Parathyroid adenoma (tissue), 2 donors: ENCODE results near the gene ARHGEF11.

Experiments used
- H2AFZ ChIP-seq: fragments of 300-600 bp; sonication (generic); one replicate; pipeline ENCODE4 v1.7.0; 2017; ENCODE audit warnings: antibody characterized with exemption, mild to moderate bottlenecking
- H3K27ac ChIP-seq: fragments of 300-600 bp; sonication (generic); one replicate; pipeline ENCODE4 v1.7.0; 2017
- H3K27me3 ChIP-seq: fragments of 300-600 bp; sonication (generic); one replicate; pipeline ENCODE4 v1.7.0; 2017; ENCODE audit warnings: low read length; ENCODE audit not compliant: control insufficient read depth, insufficient read depth
- H3K36me3 ChIP-seq: fragments of 300-600 bp; sonication (generic); one replicate; pipeline ENCODE4 v1.7.0; 2017; ENCODE audit warnings: low read length; ENCODE audit not compliant: control insufficient read depth, insufficient read depth
- H3K4me1 ChIP-seq: fragments of 300-600 bp; sonication (generic); one replicate; pipeline ENCODE4 v1.7.0; 2017; ENCODE audit warnings: control low read depth
- H3K4me2 ChIP-seq: fragments of 300-600 bp; sonication (generic); one replicate; pipeline ENCODE4 v1.7.0; 2017; ENCODE audit warnings: low read length
- H3K4me3 ChIP-seq: fragments of 300-600 bp; sonication (generic); one replicate; pipeline ENCODE4 v1.7.0; 2017; ENCODE audit warnings: low read depth, low read length
- H3K79me2 ChIP-seq: fragments of 300-600 bp; sonication (generic); one replicate; pipeline ENCODE4 v1.7.0; 2017; ENCODE audit warnings: control low read depth
- H3K9ac ChIP-seq: fragments of 300-600 bp; sonication (generic); one replicate; pipeline ENCODE4 v1.7.0; 2017; ENCODE audit warnings: mild to moderate bottlenecking
- H3K9me3 ChIP-seq: fragments of 300-600 bp; sonication (generic); one replicate; pipeline ENCODE4 v1.7.0; 2017; ENCODE audit warnings: low read length; ENCODE audit not compliant: control insufficient read depth
- CTCF ChIP-seq: fragments of 300-600 bp; sonication (generic); IDR thresholded peaks from one replicate; pipeline ENCODE4 v1.7.0; 2017; ENCODE audit warnings: antibody characterized with exemption, mild to moderate bottlenecking
- donor health status: primary hyperparathyroidism.

The ARHGEF11 gene

GRCh38 chr1:157025385-157025784, 20.2 kb downstream of the ARHGEF11 start:
- H3K4me1 ChIP-seq = peaks cover 16% of the 10 kb centered on the region
- peak overlapping the region; percentile 11 for H3K4me2 ChIP-seq
- H2AFZ ChIP-seq = no peak overlapping the region
- H3K4me3 ChIP-seq = no peak overlapping the region
- H3K79me2 ChIP-seq = peaks cover 8% of the 10 kb centered on the region
- no peaks in the 10 kb centered on the region for H3K9me3 ChIP-seq
- peak overlapping the region; percentile 61 for H3K27ac ChIP-seq
- H3K9ac ChIP-seq = no peak overlapping the region
- TF ChIP-seq CTCF = no peak
- no peaks in the 10 kb centered on the region for H3K36me3 ChIP-seq
- no peaks in the 10 kb centered on the region for H3K27me3 ChIP-seq

GRCh38 chr1:157021688-157022087, 23.9 kb downstream of the ARHGEF11 start:
- no peak overlapping the region for H3K4me3 ChIP-seq
- no peak for TF ChIP-seq CTCF

GRCh38 chr1:157019457-157019856, 26.1 kb downstream of the ARHGEF11 start:
- H3K4me3 ChIP-seq = no peak overlapping the region
- H3K4me1 ChIP-seq = no peaks in the 10 kb centered on the region
- no peaks in the 10 kb centered on the region for H3K9me3 ChIP-seq

More at GRCh38 chr1:157021688-157022087, 23.9 kb downstream of the ARHGEF11 start:
- no peak overlapping the region for H3K4me2 ChIP-seq
- H3K27ac ChIP-seq = no peak overlapping the region
- no peak overlapping the region for H2AFZ ChIP-seq
- peaks cover 13% of the 10 kb centered on the region for H3K79me2 ChIP-seq
- no peaks in the 10 kb centered on the region for H3K27me3 ChIP-seq
- no peak overlapping the region for H3K9ac ChIP-seq
- peaks cover 15% of the 10 kb centered on the region for H3K4me1 ChIP-seq
- no peaks in the 10 kb centered on the region for H3K9me3 ChIP-seq
- H3K36me3 ChIP-seq = no peaks in the 10 kb centered on the region

GRCh38 chr1:157011845-157012244, 33.7 kb downstream of the ARHGEF11 start:
- Histone ChIP-seq H3K4me1 (no peaks in the 10 kb centered on the region), H3K9me3 (no peaks in the 10 kb centered on the region), H3K36me3 (no peaks in the 10 kb centered on the region), H2AFZ (no peak overlapping the region), H3K79me2 (peaks cover 17% of the 10 kb centered on the region), H3K27ac (no peak overlapping the region), H3K4me3 (no peak overlapping the region), H3K4me2 (no peak overlapping the region), H3K9ac (no peak overlapping the region), H3K27me3 (no peaks in the 10 kb centered on the region)
- no peak for TF ChIP-seq CTCF

More at GRCh38 chr1:157019457-157019856, 26.1 kb downstream of the ARHGEF11 start:
- H3K27me3 ChIP-seq = no peaks in the 10 kb centered on the region
- H3K27ac ChIP-seq = no peak overlapping the region
- no peak for TF ChIP-seq CTCF
- H3K36me3 ChIP-seq = no peaks in the 10 kb centered on the region
- no peak overlapping the region for H2AFZ ChIP-seq
- H3K9ac ChIP-seq = no peak overlapping the region
- H3K4me2 ChIP-seq = no peak overlapping the region
- peaks cover 22% of the 10 kb centered on the region for H3K79me2 ChIP-seq

GRCh38 chr1:157008502-157008901, 37.0 kb downstream of the ARHGEF11 start:
- H3K27ac ChIP-seq = no peak overlapping the region
- no peaks in the 10 kb centered on the region for H3K36me3 ChIP-seq
- H2AFZ ChIP-seq = no peak overlapping the region
- TF ChIP-seq CTCF = no peak
- H3K4me1 ChIP-seq = no peaks in the 10 kb centered on the region
- H3K9ac ChIP-seq = no peak overlapping the region
- H3K79me2 ChIP-seq = peaks cover 11% of the 10 kb centered on the region
- H3K9me3 ChIP-seq = no peaks in the 10 kb centered on the region
- H3K27me3 ChIP-seq = no peaks in the 10 kb centered on the region
- no peak overlapping the region for H3K4me3 ChIP-seq
- no peak overlapping the region for H3K4me2 ChIP-seq
